Skin of body (tissue), 2 donors: ENCODE data around the gene SCAF4. TPM values are rescaled to one million over a fixed set of nuclear protein-coding genes. Genes with fewer than 3 reads are reported as not detected.
"Not testable (repeated sequence)": the region's sequence is repeated elsewhere in the genome, so short reads cannot be mapped to it uniquely, and the experiment has no call there.

Experiments used
- DNase-seq: peaks from one replicate; lab custom pipeline; 2025; lab: John Stamatoyannopoulos, UW
- total RNA-seq: library from RNA; depleted of rRNA; stranded (reverse); fragments of >200 nt; gene quantifications from one replicate; pipeline ENCODE4 v1.2.3, GENCODE V29; 2014

SCAF4 gene
- 17.9 TPM for total RNA-seq

DNA sequence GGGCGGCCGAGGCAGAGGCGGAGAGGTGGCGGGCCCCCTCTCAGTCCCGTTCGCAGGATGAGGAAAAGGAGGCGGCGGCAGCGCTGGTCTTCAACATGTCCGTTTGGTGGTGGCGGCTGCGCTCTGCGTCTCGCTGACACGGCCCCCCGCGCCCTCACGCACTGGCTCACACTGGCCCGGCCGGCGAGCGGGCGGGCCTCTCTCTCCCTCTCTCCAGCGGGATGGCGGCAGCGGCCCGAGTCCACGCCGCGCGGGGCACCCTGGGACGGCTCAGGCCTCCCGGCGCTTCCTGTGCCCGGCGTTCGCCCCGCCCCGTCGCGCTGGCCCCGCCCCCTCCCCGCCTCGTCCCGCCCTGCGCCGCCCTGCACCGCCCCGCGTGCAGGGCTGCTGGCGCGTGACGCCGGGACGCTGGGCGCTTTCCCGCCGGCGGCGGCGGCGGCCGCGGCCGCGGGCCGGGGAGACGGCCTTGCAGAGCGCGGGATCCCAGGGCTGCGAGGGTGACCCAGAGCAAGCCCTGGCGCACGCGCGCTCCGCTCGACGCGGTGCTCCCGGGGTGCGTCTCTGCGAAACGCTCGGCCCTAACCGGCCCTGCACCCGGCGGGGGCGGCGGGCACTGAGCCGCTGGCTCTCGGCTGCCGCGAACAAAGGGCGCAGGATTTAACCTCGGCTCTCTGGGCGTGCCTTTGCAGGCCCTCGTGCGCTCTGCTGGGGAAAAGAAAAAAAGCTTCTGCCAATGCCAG, at the start of gene SCAF4:
TSS of gene SCAF4 (minus strand) at position 262 of the 740 bp plus-strand sequence. CDS start 426 bp downstream, outside the sequence.
- DNase-seq, result peak; percentile 78

- no peak for DNase-seq
These were observed 49.0 kb upstream of the SCAF4 start for GRCh38 chr21:31780944-31781343.

- DNase-seq, result no peak
These were observed 46.6 kb upstream of the SCAF4 start for GRCh38 chr21:31778546-31778945.

DNA sequence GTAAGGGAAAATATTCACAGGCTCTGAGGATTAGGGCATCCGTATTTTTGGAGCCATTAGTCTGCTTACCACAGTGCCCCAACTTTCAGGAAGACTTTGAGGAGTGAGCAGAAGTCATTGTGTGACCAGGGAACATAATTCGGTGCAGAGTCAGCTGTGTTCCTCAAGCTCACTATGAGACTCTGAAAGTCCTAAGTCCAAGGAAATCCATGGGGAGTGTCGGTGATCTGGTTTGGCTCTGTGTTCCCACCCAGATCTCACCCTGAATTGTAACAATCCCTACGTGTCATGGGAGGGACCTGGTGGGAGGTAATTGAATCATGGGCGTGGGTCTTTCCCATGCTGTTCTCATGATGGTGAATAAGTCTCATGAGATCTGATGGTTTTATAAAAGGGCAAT, 45.9 kb upstream of the SCAF4 start:
- DNase-seq, result no peak

DNA sequence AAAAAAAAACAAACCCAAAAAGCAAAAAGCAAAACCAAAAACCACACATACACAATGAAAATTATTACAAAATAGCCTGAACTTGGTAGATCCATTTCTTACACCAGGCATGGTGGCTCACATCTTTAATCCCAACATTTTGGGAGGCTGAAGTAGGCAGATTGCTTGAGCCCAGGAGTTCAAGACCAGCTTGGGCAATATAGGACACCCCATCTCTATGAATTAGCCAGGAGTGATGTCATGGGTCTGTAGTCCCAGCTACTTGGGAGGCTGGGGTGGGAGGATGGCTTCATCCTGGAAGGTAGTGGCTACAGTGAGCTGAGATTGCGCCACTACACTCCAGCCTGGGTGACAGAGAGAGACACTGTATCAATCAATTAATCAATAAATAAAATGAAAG, 42.1 kb upstream of the SCAF4 start:
- DNase-seq, result no peak

GRCh38 chr21:31772674-31773555, 41.0 kb upstream of the SCAF4 start:
- DNase-seq, result no peak

GRCh38 chr21:31771685-31772084, 39.8 kb upstream of the SCAF4 start:
- DNase-seq, result no peak

- no peak for DNase-seq
These were observed 36.8 kb upstream of the SCAF4 start for GRCh38 chr21:31768710-31769109.

GRCh38 chr21:31766899-31767298, 35.0 kb upstream of the SCAF4 start:
- no peak for DNase-seq

DNA sequence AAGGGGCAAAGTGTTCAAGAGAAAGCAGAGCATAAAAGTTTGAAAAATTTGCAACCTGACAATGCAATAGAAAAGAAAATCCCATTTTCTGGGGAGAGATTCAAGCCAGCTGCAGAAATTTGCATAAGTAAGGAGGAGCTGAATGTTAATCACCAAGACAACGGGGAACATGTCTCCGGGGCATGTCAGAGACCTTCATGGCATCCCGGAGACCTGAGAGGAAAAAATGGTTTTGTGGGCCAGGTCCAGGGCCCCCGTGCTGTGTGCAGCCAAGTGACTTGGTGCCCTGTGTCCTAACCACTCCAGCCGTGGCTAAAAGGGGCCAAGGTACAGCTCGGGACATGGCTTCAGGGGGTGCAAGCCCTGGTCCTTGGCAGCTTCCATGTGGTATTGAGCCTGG, 33.9 kb upstream of the SCAF4 start:
- not testable (repeated sequence) for DNase-seq

DNA sequence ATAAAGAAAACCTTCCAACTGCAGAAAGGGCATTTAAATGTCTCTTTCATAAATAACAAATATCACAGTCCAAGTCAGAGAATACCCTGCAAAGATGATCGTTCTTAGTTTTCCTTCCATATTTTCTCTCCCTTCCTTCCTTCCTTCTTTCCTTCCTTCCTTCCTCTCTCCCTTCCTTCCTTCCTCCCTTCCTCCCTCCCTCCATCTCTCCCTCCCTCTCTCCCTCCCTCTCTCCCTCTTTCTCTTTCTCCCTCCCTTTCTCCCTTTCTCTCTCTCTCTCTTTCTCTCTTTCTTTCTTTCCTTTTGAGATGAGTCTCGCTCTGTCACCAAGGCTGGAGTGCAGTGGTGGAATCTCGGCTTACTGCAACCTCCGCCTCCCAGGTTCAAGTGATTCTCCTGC, 29.0 kb upstream of the SCAF4 start:
- no peak for DNase-seq

- DNase-seq, result no peak
These were observed 24.9 kb upstream of the SCAF4 start for GRCh38 chr21:31756787-31757186.

GRCh38 chr21:31755027-31755426, 23.1 kb upstream of the SCAF4 start:
- DNase-seq, result no peak

GRCh38 chr21:31754708-31754960, 22.7 kb upstream of the SCAF4 start:
- no peak for DNase-seq

DNA sequence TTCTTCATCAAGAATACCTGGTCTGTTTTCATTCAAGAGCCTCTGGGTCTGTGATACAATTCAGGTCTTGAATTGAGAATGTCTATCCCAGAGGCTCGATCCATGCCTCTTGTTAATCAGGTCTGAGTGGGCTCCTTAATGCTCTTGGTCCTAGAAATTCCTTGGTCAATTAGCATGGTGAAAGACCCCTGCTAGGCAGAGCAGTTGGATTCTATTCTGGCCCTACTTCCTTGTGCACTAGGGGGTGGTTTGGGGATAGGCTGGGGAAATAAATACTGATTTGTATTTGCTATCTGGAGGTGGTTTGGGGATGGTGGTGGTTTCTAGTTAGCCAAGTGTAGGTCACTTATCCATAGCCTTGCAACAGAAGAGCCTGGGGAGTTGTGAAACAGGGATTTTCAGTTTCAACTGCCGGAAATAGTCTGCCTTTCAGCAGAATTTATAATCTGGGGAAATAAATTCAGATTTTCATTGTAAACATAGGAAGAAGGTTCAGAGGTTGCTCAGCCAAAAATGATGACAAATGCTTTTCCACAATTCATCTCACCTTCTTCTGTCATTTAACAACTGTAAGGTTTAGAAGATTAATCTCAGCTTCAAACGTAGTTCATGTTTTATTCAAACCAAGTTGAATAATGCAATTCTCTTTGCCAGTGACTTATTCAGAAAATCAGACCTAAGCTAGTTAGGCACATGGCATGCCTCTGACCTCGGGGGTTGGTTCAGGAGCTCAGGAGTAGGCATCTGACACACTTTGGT, 22.2 kb upstream of the SCAF4 start:
- DNase-seq, result no peak

DNA sequence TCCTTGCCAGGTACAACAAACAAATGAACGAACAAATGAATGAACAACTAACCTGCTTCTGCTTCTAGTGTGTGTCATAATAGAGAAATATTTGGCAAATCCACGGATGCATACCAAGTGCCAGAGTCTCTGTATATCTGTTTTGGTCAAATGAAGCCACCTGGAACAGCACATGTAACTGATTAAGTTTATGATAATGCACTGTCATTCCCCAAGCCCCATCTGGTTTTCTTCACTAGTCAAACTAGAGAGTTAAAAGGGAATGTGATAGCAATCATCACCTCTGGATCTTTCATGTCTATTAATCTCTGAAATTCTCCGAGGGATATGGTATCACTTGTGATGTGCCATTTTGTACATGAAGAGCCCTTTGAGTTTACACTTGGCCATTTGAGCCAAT, 21.0 kb upstream of the SCAF4 start:
- no peak for DNase-seq

DNA sequence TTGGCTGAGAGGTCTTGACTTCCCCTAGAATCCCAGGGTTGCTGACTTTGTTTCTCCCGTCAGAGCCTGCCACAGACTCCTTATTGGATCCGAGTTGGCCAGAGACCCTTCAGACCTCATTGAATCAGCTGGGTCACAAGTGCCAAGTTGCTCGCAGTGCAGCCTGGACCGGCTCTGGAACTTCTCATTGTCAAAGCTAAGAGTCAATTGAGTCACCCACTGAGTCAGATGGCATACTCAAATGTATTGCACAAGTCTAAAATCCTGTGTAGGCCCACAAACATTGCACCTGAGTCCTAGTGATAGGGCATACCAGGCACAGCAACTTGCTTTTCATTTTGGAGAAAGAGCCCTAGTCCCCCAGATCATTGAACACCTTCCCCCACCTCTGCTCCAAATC, 20.4 kb upstream of the SCAF4 start:
- no peak for DNase-seq

DNA sequence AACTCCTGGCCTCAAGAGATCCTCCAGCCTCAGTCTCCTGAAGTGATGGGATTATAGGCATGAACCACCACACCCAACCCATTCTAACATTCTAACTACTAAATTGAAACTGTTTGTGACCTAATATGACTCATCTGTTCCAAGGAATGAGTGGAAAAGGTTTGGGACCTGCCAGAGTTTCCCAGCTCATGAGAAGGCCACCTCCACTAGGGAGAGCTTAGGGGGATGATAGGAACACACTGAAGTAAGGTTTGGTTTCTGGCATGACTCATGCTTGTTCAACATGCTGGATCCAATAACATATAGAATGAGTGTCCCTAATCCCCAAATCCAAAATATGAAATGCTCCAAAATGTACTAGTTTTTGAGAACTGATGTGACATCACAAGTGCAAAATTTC, 18.9 kb upstream of the SCAF4 start:
- no peak for DNase-seq

DNA sequence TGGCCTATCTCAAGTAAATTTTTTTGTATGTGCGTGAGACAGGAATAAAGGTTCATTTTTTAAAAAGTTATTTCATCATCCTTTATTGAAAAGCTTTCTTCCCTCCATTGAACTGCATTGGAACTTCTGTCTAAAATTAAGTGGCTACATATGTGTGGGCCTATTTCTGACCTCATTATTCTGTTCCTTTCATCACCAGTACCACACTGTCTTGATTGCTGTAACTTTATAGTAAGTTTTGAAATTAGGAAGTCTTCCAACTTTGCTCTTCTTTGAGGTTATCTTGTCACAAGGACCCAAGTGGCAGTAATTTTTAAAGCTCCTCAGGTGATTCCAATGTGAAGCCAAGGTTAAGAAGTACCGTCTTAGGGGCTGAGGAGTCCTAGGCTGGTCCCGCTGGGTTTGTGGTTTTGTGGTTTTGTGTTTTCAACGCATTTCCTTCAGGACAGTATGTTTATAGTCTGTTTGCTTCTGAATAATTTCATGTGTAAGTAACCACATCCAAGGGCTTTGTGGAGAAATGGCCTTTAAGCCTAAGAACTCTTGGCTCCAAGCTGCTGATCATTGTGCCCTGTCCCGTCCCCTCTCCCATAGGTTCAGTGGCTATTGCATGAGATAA, 12.4 kb upstream of the SCAF4 start:
- DNase-seq, result no peak

- no peak for DNase-seq
These were observed 11.8 kb upstream of the SCAF4 start for GRCh38 chr21:31743712-31744111.

GRCh38 chr21:31741116-31741515, 9.2 kb upstream of the SCAF4 start:
- DNase-seq, result no peak
